OCI-LY3 (cell line): ENCODE results near the gene TMEM163.

ENCODE experiments used
- H2AFZ ChIP-seq: fragments of 200-600, 300-600 bp; shearing (Covaris generic); 2 replicates; pipeline ENCODE4 v1.6.0; 2014; ENCODE audit warnings: antibody characterized with exemption, low read depth, low read length
- H3K27ac ChIP-seq: fragments of 200-600, 300-600 bp; sonication (generic); 2 replicates; pipeline ENCODE4 v1.5.1; 2014; ENCODE audit warnings: mild to moderate bottlenecking, low read length, moderate library complexity, mixed read lengths
- H3K27me3 ChIP-seq: fragments of 200-600, 300-600 bp; sonication (generic); 2 replicates; pipeline ENCODE4 v1.6.1; 2014; ENCODE audit warnings: low read depth, low read length, mixed read lengths
- H3K36me3 ChIP-seq: fragments of 200-600, 300-600 bp; sonication (generic); replicated peaks from 2 replicates; pipeline ENCODE3; 2014; ENCODE audit warnings: low read depth, low read length, mixed read lengths
- H3K4me1 ChIP-seq: fragments of 300-600, 200-600 bp; sonication (generic); 2 replicates; pipeline ENCODE4 v1.6.1; 2014; ENCODE audit warnings: low read length, mixed read lengths
- H3K4me2 ChIP-seq: fragments of 200-600, 300-600 bp; sonication (generic); 2 replicates; pipeline ENCODE4 v1.6.1; 2014; ENCODE audit warnings: low read length, mixed read lengths
- H3K4me3 ChIP-seq: fragments of 300-600, 200-600 bp; sonication (generic); 2 replicates; pipeline ENCODE4 v1.5.1; 2014; ENCODE audit warnings: antibody characterized with exemption, mild to moderate bottlenecking, low read length, moderate library complexity
- H3K79me2 ChIP-seq: fragments of 300-600, 200-600 bp; shearing (Covaris generic); 2 replicates; pipeline ENCODE4 v1.6.1; 2014; ENCODE audit warnings: mild to moderate bottlenecking, low read length, mixed read lengths
- H3K9ac ChIP-seq: fragments of 300-600, 200-600 bp; shearing (Covaris generic); 2 replicates; pipeline ENCODE4 v1.6.0; 2014; ENCODE audit warnings: mild to moderate bottlenecking, low read length, moderate library complexity
- H3K9me3 ChIP-seq: fragments of 200-600, 300-600 bp; shearing (Covaris generic); 2 replicates; pipeline ENCODE4 v1.6.1; 2014; ENCODE audit warnings: low read length, mixed read lengths; ENCODE audit not compliant: insufficient read depth
- H4K20me1 ChIP-seq: fragments of 200-600, 300-600 bp; sonication (generic); 2 replicates; pipeline ENCODE4 v1.6.1; 2016; ENCODE audit warnings: low read length, mixed read lengths; ENCODE audit not compliant: insufficient read depth
- EZH2phosphoT487 ChIP-seq: fragments of 200-600 bp; shearing (Covaris generic); IDR thresholded peaks from 2 replicates; pipeline ENCODE4 v1.6.1; 2018; ENCODE audit warnings: antibody characterized with exemption, mixed run types, low read depth
- TF ChIP-seq, protein P1 (sequence below): fragments of 200-600, 300-600 bp; sonication (generic); IDR thresholded peaks from 2 replicates; pipeline ENCODE4 v1.5.1; 2014; ENCODE audit warnings: antibody characterized with exemption, low read length, low read depth

TMEM163 gene

GRCh38 chr2:134609924-134610513, 108.8 kb downstream of the TMEM163 start:
- H3K27me3 ChIP-seq, result no peaks in the 10 kb centered on the region
- no peak overlapping the region for H3K9ac ChIP-seq
- no peak overlapping the region for H3K4me3 ChIP-seq
- no peaks in the 10 kb centered on the region for H4K20me1 ChIP-seq
- H3K79me2 ChIP-seq, result peaks cover 34% of the 10 kb centered on the region
- no peak for TF ChIP-seq EZH2phosphoT487
- H3K36me3 ChIP-seq, result peaks cover 26% of the 10 kb centered on the region
- no peaks in the 10 kb centered on the region for H3K4me1 ChIP-seq
- H3K27ac ChIP-seq, result no peak overlapping the region
- H3K4me2 ChIP-seq, result no peak overlapping the region
- H2AFZ ChIP-seq, result no peak overlapping the region
- peaks cover 17% of the 10 kb centered on the region; the same call in 1 of the 2 replicates for H3K9me3 ChIP-seq

DNA sequence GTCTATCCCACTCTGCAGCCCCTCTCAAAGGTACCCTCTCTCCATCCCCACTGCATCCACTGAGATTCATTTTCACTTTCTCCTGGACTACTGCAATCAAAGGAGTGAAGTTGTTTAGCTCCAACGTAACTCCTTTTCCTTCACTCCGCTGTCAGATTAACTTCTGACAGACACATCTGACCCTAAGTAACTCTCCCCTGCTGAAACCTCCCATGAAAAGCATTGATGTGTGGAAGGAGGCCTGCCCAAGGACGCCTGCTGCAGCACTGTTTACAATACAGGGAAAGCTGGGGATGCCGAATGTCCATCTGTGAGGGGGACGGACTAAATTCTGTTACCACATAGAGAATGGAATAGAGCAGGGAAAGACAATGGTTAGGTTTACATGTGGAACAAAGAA, 114.8 kb downstream of the TMEM163 start:
- H3K4me3 ChIP-seq, result no peak overlapping the region
- H3K4me2 ChIP-seq, result no peak overlapping the region
- TF ChIP-seq, protein P1, sequence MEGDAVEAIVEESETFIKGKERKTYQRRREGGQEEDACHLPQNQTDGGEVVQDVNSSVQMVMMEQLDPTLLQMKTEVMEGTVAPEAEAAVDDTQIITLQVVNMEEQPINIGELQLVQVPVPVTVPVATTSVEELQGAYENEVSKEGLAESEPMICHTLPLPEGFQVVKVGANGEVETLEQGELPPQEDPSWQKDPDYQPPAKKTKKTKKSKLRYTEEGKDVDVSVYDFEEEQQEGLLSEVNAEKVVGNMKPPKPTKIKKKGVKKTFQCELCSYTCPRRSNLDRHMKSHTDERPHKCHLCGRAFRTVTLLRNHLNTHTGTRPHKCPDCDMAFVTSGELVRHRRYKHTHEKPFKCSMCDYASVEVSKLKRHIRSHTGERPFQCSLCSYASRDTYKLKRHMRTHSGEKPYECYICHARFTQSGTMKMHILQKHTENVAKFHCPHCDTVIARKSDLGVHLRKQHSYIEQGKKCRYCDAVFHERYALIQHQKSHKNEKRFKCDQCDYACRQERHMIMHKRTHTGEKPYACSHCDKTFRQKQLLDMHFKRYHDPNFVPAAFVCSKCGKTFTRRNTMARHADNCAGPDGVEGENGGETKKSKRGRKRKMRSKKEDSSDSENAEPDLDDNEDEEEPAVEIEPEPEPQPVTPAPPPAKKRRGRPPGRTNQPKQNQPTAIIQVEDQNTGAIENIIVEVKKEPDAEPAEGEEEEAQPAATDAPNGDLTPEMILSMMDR, result no peak
- no peak for TF ChIP-seq EZH2phosphoT487
- H3K36me3 ChIP-seq, result peaks cover 5% of the 10 kb centered on the region
- no peak overlapping the region for H2AFZ ChIP-seq
- H3K9me3 ChIP-seq, result 0 out of 2 replicates have a peak, but pooled peaks cover 3% of the 10 kb centered on the region
- H4K20me1 ChIP-seq, result no peaks in the 10 kb centered on the region; the same call in 1 of the 2 replicates
- H3K4me1 ChIP-seq, result no peaks in the 10 kb centered on the region
- H3K27me3 ChIP-seq, result no peaks in the 10 kb centered on the region
- no peak overlapping the region for H3K9ac ChIP-seq
- H3K79me2 ChIP-seq, result peaks cover 36% of the 10 kb centered on the region
- no peak overlapping the region for H3K27ac ChIP-seq

DNA sequence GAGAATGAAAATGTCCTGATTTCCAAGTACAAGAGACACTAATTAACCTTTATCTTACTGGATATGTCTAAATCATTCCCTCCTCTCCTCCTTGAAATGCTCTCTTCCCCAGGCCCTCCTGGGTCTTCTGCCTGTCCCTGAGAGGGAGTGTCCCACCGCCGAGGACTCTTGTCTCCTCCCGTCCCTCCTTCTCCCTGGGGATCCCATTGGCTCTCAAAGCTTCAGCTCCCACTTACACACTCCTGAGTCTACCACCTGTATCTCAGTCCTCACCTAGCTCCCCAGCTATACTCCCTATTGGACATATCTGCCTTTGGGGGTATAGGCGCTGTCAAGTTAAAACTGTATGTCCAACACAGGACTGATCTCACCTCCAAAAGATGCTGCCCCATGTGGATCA, 116.1 kb downstream of the TMEM163 start:
- Histone ChIP-seq H3K9me3 (0 out of 2 replicates have a peak, but pooled peaks cover 3% of the 10 kb centered on the region), H3K4me2 (no peak overlapping the region), H3K79me2 (peaks cover 37% of the 10 kb centered on the region), H3K4me1 (no peaks in the 10 kb centered on the region), H3K27me3 (no peaks in the 10 kb centered on the region), H3K27ac (no peak overlapping the region), H3K4me3 (no peak overlapping the region), H3K9ac (no peak overlapping the region), H4K20me1 (no peaks in the 10 kb centered on the region; the same call in 1 of the 2 replicates), H3K36me3 (peaks cover 11% of the 10 kb centered on the region), H2AFZ (no peak overlapping the region)
- TF ChIP-seq, protein P1, result no peak
- TF ChIP-seq EZH2phosphoT487, result no peak

- TF ChIP-seq, protein P1, result no peak
- no peak for TF ChIP-seq EZH2phosphoT487
- H3K4me3 ChIP-seq, result no peak overlapping the region
These were observed 117.5 kb downstream of the TMEM163 start for GRCh38 chr2:134601264-134601663.

More at GRCh38 chr2:134601264-134601663, 117.5 kb downstream of the TMEM163 start:
- Histone ChIP-seq H3K27me3 (no peaks in the 10 kb centered on the region), H3K4me1 (no peaks in the 10 kb centered on the region), H3K4me2 (no peak overlapping the region), H4K20me1 (no peaks in the 10 kb centered on the region; the same call in 1 of the 2 replicates), H3K79me2 (peaks cover 32% of the 10 kb centered on the region), H3K9me3 (0 out of 2 replicates have a peak, but pooled peaks cover 3% of the 10 kb centered on the region), H3K9ac (no peak overlapping the region), H2AFZ (no peak overlapping the region), H3K36me3 (peaks cover 11% of the 10 kb centered on the region), H3K27ac (no peak overlapping the region)
